ENCODE measurements around the gene KLK1.

DNA sequence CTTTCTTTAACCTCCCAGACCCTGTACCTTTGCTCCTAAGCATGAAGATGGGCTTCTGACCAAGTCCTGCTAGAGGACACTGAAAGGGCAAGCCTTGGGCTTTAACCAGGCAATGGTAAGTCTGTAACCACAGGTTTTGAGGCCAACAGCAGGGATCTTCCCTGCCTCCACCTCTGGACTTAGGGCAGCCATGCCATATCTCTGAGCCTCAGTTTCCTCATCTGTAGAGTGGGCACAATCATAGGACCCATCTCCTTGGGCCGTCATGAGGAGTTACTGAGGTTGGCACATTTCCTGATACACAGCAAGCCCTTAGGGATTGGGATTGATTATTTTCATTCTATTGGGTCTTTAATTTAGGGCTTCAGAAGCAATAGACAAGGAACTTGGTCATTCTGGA lies 14.7 kb downstream of the KLK1 start:
- TF ChIP-seq NR3C1 (IDR thresholded peaks at IDR 0.05) = no peak
- TF ChIP-seq, protein P1, sequence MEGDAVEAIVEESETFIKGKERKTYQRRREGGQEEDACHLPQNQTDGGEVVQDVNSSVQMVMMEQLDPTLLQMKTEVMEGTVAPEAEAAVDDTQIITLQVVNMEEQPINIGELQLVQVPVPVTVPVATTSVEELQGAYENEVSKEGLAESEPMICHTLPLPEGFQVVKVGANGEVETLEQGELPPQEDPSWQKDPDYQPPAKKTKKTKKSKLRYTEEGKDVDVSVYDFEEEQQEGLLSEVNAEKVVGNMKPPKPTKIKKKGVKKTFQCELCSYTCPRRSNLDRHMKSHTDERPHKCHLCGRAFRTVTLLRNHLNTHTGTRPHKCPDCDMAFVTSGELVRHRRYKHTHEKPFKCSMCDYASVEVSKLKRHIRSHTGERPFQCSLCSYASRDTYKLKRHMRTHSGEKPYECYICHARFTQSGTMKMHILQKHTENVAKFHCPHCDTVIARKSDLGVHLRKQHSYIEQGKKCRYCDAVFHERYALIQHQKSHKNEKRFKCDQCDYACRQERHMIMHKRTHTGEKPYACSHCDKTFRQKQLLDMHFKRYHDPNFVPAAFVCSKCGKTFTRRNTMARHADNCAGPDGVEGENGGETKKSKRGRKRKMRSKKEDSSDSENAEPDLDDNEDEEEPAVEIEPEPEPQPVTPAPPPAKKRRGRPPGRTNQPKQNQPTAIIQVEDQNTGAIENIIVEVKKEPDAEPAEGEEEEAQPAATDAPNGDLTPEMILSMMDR (IDR thresholded peaks at IDR 0.05) = no peak
- TF ChIP-seq MAFK (IDR thresholded peaks at IDR 0.05; ENCODE audit: partially characterized antibody) = no peak
- no peak for TF ChIP-seq SMC3 (IDR thresholded peaks at IDR 0.05)
- TF ChIP-seq CHD4 (IDR thresholded peaks at IDR 0.05; ENCODE audit: borderline replicate concordance) = no peak
- no peak for TF ChIP-seq PBX3 (IDR thresholded peaks at IDR 0.05)
- TF ChIP-seq EP300 (IDR thresholded peaks at IDR 0.05) = no peak
- TF ChIP-seq NPAS2 (CRISPR knock-in tag; IDR thresholded peaks at IDR 0.05; ENCODE audit: borderline replicate concordance) = no peak
- no peak for TF ChIP-seq ESRRA (IDR thresholded peaks at IDR 0.05; ENCODE audit: borderline replicate concordance, low read length)
- no peak for TF ChIP-seq GATA3 (IDR thresholded peaks at IDR 0.05; ENCODE audit: borderline replicate concordance)
- no peak for TF ChIP-seq POLR2A (IDR thresholded peaks at IDR 0.05; ENCODE audit: low read length)
